CD4-positive, alpha-beta T cell (primary cell): ENCODE data around the gene UBL4A. TPM values are rescaled to one million over a fixed set of nuclear protein-coding genes. Genes with fewer than 3 reads are reported as not detected.
A peak's percentile ranks its signal among the peaks of the same experiment; 100 is the strongest.

Source experiments
- ATAC-seq: fragments of 200-7000 bp; cut with Tn5 transposase; one replicate; pipeline ENCODE4 v1.10.0; 2022; ENCODE audit warnings: mild to moderate bottlenecking; ENCODE audit not compliant: poor library complexity
- CTCF ChIA-PET: fragments of 350-600 bp; sonication (Branson Sonifier 250); formaldehyde crosslinking; loops from one replicate; lab custom pipeline; 2021; ENCODE audit warnings: antibody characterized with exemption, inconsistent platforms; lab: Charles Lee
- POLR2A ChIA-PET: fragments of 350-600 bp; sonication (Branson Sonifier 250); formaldehyde crosslinking; loops from one replicate; lab custom pipeline; 2021; ENCODE audit warnings: antibody characterized with exemption, inconsistent platforms; lab: Charles Lee
- DNase-seq, 14 experiments: peaks; one replicate each; pipeline ENCODE4 v3.0.0-alpha.2; 2013 to 2020; ENCODE audit warnings: mixed read lengths in 2 of 14
- H3K27ac ChIP-seq, 2 donors: one replicate each; pipeline versions ENCODE4 v1.5.1 to v1.7.0; 2013; ENCODE audit warnings: low read length in 2 of 2, low read depth in 1 of 2, mild to moderate bottlenecking in 1 of 2
- H3K27me3 ChIP-seq, 2 experiments: 1 replicate in 1 of 2; 2 replicates in 1 of 2; pipeline versions ENCODE4 v1.6.1 to v1.7.0; 2013; ENCODE audit warnings: low read length in 2 of 2, control low read depth in 1 of 2, mild to moderate bottlenecking in 1 of 2, moderate library complexity in 1 of 2; ENCODE audit not compliant: insufficient read depth in 2 of 2, control insufficient read depth in 1 of 2
- H3K36me3 ChIP-seq: one replicate; pipeline ENCODE4 v1.6.1; 2013; ENCODE audit warnings: low read length, control low read depth; ENCODE audit not compliant: insufficient read depth
- H3K4me1 ChIP-seq: one replicate; pipeline ENCODE4 v1.6.1; 2013; ENCODE audit warnings: low read length, control low read depth; ENCODE audit not compliant: insufficient read depth
- H3K4me3 ChIP-seq: one replicate; pipeline ENCODE4 v1.5.1; 2013; ENCODE audit warnings: mild to moderate bottlenecking, low read length, moderate library complexity
- H3K9me3 ChIP-seq, 2 experiments: 1 replicate in 1 of 2; 2 replicates in 1 of 2; pipeline versions ENCODE4 v1.6.1 to v1.7.0; 2013; ENCODE audit warnings: low read length in 2 of 2, mild to moderate bottlenecking in 2 of 2, control low read depth in 1 of 2, moderate library complexity in 1 of 2; ENCODE audit not compliant: control insufficient read depth in 1 of 2, insufficient read depth in 1 of 2
- H3K27ac Mint-ChIP-seq: one replicate; pipeline ENCODE4 v1.8.0; 2020; ENCODE audit warnings: mixed read lengths
- H3K27me3 Mint-ChIP-seq: one replicate; pipeline ENCODE4 v1.8.0; 2021; ENCODE audit warnings: mixed read lengths
- H3K36me3 Mint-ChIP-seq: one replicate; pipeline ENCODE4 v1.8.0; 2021; ENCODE audit warnings: low read depth, mixed read lengths
- H3K4me1 Mint-ChIP-seq: one replicate; pipeline ENCODE4 v1.8.0; 2021; ENCODE audit warnings: low read depth, mixed read lengths
- H3K4me3 Mint-ChIP-seq: one replicate; pipeline ENCODE4 v1.8.0; 2020; ENCODE audit warnings: mild to moderate bottlenecking, mixed read lengths
- H3K9me3 Mint-ChIP-seq: one replicate; pipeline ENCODE4 v1.8.0; 2020; ENCODE audit warnings: mixed read lengths
- CTCF ChIP-seq: fragments of 200-600 bp; IDR thresholded peaks from one replicate; pipeline ENCODE4 v1.8.0; 2022; ENCODE audit warnings: antibody characterized with exemption, mild to moderate bottlenecking
- intact Hi-C, 2 experiments: fragments of 100-400 bp; cut with DNase I in 1 of 2; cut with micrococcal nuclease in 1 of 2; formaldehyde crosslinking; loops; one replicate each; pipeline versions ENCODE4 v1.15.1 to v1.9.0; 2023 to 2025; cut with DNase I, micrococcal nuclease
- total RNA-seq, 174 experiments: library from RNA in 2 of 174; stranded (reverse) in 2 of 174; gene quantifications; one replicate each; pipeline ENCODE4 v1.2.3 and lab custom pipeline; 2021 to 2026

The UBL4A gene
- total RNA-seq, 2 experiments from 2014 or later, result 6.6 to 8.9 TPM

- no peaks in the 10 kb centered on the region for H3K9me3 ChIP-seq
- H3K27ac ChIP-seq, result no peak overlapping the region
- DNase-seq (no peak), ATAC-seq (no peak)
- ChIA-PET CTCF (no interaction called here), POLR2A (no interaction called here)
- Mint-ChIP-seq H3K4me1 (peaks cover 7% of the 10 kb centered on the region), H3K36me3 (peaks cover 16% of the 10 kb centered on the region), H3K27ac (no peak overlapping the region), H3K27me3 (no peaks in the 10 kb centered on the region), H3K4me3 (no peak overlapping the region), H3K9me3 (no peaks in the 10 kb centered on the region)
- H3K4me1 ChIP-seq, result peaks cover 19% of the 10 kb centered on the region
- H3K36me3 ChIP-seq, result peaks cover 48% of the 10 kb centered on the region
- H3K4me3 ChIP-seq, result no peak overlapping the region
- H3K27me3 ChIP-seq, result no peaks in the 10 kb centered on the region
- no peak for TF ChIP-seq CTCF
- intact Hi-C loops, result no loop called here
Measured at GRCh38 chrX:154462396-154462795, 24.0 kb downstream of the UBL4A start.

GRCh38 chrX:154460326-154460725, 26.1 kb downstream of the UBL4A start:
- no peak for TF ChIP-seq CTCF
- H3K27me3 ChIP-seq, result no peaks in the 10 kb centered on the region
- H3K36me3 ChIP-seq, result peaks cover 32% of the 10 kb centered on the region
- ChIA-PET POLR2A (interaction anchor here (0.8 kb wide), 1 partner anchor 62 kb away, joined by 3 read pairs; the partner anchor contains the start of gene RPL10), CTCF (interaction anchor here (0.6 kb wide), 1 partner anchor 36 kb away, joined by 3 read pairs; no protein-coding TSS in a partner anchor)
- Mint-ChIP-seq H3K27me3 (no peaks in the 10 kb centered on the region), H3K27ac (peak overlapping the region; percentile 36), H3K4me1 (peaks cover 11% of the 10 kb centered on the region), H3K4me3 (peak overlapping the region; percentile 72), H3K36me3 (peaks cover 19% of the 10 kb centered on the region), H3K9me3 (no peaks in the 10 kb centered on the region)
- peaks cover 23% of the 10 kb centered on the region for H3K4me1 ChIP-seq
- H3K4me3 ChIP-seq, result no peak overlapping the region
- no peak for ATAC-seq
- intact Hi-C loops, result no loop called here
- no peak overlapping the region for H3K27ac ChIP-seq
- no peaks in the 10 kb centered on the region for H3K9me3 ChIP-seq
- DNase-seq, result no peak

GRCh38 chrX:154459832-154460231, 26.6 kb downstream of the UBL4A start:
- H3K4me1 ChIP-seq, result peaks cover 23% of the 10 kb centered on the region
- H3K4me3 ChIP-seq, result no peak overlapping the region
- H3K27me3 ChIP-seq, result no peaks in the 10 kb centered on the region
- POLR2A ChIA-PET, result interaction anchor here (1.1 to 1.8 kb wide), 2 partner anchors 14 to 31 kb away, joined by 3 to 8 read pairs; partner anchors contain the start of gene SLC10A3
- TF ChIP-seq CTCF, result no peak
- no peaks in the 10 kb centered on the region for H3K27me3 Mint-ChIP-seq
- H3K36me3 ChIP-seq, result peaks cover 28% of the 10 kb centered on the region
- H3K4me1 Mint-ChIP-seq, result peaks cover 11% of the 10 kb centered on the region
- peak overlapping the region; percentile 36 for H3K27ac Mint-ChIP-seq
- DNase-seq, result no peak
- CTCF ChIA-PET, result no interaction called here
- peaks cover 19% of the 10 kb centered on the region for H3K36me3 Mint-ChIP-seq
- H3K9me3 ChIP-seq, result no peaks in the 10 kb centered on the region
- no peak overlapping the region for H3K27ac ChIP-seq
- no peaks in the 10 kb centered on the region for H3K9me3 Mint-ChIP-seq
- ATAC-seq, result no peak
- peak overlapping the region; percentile 72 for H3K4me3 Mint-ChIP-seq
- intact Hi-C loops, result loop anchor here in 1 of 2 experiments (2.0 kb wide), 1 partner anchor 23 kb away; the partner anchor contains the start of gene GDI1
